ENCODE results near the gene PPARGC1A. TPM values are rescaled to one million over a fixed set of nuclear protein-coding genes. Genes with fewer than 3 reads are reported as not detected.

Gene PPARGC1A
- total RNA-seq, 2 experiments from 2014 or later = not detected

DNA sequence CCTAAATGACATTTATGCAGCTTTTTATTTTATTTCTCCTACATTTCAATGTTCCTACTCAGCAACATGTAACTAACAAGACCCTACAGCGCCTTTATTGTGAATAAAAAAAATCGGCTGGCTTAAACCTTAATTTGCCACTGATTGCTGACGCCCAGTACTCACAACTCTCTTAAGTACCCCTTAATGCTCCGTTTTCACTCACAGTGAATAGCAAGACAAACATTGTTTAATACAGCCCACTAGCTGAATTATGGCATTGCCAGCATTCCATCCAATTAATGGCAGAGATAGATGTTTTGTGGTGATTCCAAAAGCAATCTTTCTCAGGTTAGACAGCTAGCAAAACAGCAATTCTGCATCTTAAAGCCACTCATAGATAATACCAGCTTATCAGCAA, 61.1 kb downstream of the PPARGC1A start:
- DNase-seq = no peak
- no peak for ATAC-seq (ENCODE audit: low read depth)
- no peaks in the 10 kb centered on the region for H3K4me1 Mint-ChIP-seq
- no peaks in the 10 kb centered on the region for H3K36me3 Mint-ChIP-seq
- no peak overlapping the region for H3K27ac Mint-ChIP-seq
- no peaks in the 10 kb centered on the region for H3K27me3 Mint-ChIP-seq
- POLR2A ChIA-PET = no interaction called here
- peaks cover 2% of the 10 kb centered on the region for H3K9me3 Mint-ChIP-seq
- H3K4me3 Mint-ChIP-seq = no peak overlapping the region

DNA sequence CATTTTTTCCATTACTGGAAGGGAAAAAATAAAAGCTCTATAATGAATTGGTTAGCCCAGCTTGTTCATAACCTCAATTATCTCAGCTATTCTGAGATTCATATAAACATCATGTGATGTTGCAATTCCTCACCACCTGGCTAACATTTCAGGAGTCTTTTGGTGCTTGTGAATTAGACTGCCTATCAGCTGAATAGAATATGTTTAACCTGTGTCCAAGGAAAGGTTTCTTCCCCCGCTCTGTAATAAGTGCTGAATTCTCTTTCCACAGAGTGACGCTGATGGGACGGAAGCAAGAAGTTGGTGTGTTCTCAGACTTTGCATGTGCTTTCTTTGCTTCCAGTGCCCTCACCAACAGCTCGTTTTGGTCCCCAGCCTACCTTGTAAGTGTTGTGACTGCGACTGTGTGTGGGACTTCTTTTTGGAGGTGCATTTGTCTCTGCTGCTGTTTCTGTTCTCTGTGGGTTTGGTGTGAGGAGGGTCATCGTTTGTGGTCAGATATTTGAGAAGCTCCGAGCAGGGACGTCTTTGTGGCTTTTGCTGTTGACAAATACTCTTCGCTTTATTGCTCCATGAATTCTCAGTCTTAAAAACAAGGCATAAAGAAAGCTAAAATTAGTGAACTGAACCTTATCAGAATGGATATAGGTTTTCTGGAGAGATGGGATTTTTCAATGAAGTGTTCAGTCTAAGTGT, 61.7 kb downstream of the PPARGC1A start:
- H3K27me3 Mint-ChIP-seq = no peaks in the 10 kb centered on the region
- no peak overlapping the region for H3K27ac Mint-ChIP-seq
- POLR2A ChIA-PET = no interaction called here
- DNase-seq (no peak), ATAC-seq (ENCODE audit: low read depth) (no peak)
- no peak overlapping the region for H3K4me3 Mint-ChIP-seq
- H3K4me1 Mint-ChIP-seq = no peaks in the 10 kb centered on the region
- peaks cover 2% of the 10 kb centered on the region for H3K9me3 Mint-ChIP-seq
- H3K36me3 Mint-ChIP-seq = no peaks in the 10 kb centered on the region

DNA sequence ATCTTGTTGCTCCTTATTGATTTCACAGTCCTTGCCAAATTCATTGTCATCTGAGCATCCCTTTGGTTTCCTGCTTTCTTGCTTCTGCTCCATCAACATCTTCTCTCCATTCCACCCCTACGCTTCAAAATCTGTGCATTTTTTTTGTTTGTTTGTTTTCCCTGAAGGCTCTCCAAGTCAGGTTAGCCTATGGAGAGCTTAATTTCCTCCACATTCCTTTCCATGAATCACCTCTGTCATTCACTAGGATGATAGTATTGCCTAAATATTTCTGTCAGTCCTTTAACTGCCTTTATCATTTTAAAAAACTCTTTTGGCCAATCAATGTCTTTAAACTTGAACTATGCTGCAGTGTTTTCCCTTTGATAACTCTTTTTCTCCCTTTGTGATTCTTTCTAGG, 67.7 kb downstream of the PPARGC1A start:
- POLR2A ChIA-PET = no interaction called here
- no peak for ATAC-seq (ENCODE audit: low read depth)
- Mint-ChIP-seq H3K4me1 (no peaks in the 10 kb centered on the region), H3K27ac (no peak overlapping the region), H3K4me3 (no peak overlapping the region), H3K27me3 (no peaks in the 10 kb centered on the region), H3K36me3 (no peaks in the 10 kb centered on the region), H3K9me3 (no peaks in the 10 kb centered on the region)
- no peak for DNase-seq

DNA sequence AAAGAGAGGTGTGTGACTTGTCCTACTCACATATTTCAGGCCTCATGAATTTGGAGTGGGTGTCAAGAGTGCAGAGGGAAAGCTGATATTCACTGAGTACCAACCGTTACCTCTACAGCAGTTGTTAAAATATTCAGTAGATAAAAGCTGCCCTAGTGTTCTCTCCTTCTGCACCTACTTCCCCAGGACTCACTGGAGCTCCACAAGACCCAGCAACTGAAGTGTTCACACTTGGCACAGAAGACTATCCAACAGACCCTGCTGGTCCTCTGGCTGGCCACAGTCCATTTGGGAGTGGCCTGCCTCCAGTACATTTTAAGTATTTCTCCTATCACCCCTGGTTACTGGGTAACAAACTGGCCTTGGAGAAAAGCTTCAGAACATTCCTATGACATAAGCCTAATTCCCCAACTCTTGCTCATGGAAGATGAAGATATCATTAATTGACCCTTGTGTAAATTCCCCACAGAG, 70.8 kb downstream of the PPARGC1A start:
- POLR2A ChIA-PET = no interaction called here
- DNase-seq = no peak
- ATAC-seq (ENCODE audit: low read depth) = no peak
- Mint-ChIP-seq H3K36me3 (no peaks in the 10 kb centered on the region), H3K27ac (no peak overlapping the region), H3K4me1 (no peaks in the 10 kb centered on the region), H3K9me3 (no peaks in the 10 kb centered on the region), H3K4me3 (no peak overlapping the region), H3K27me3 (no peaks in the 10 kb centered on the region)

DNA sequence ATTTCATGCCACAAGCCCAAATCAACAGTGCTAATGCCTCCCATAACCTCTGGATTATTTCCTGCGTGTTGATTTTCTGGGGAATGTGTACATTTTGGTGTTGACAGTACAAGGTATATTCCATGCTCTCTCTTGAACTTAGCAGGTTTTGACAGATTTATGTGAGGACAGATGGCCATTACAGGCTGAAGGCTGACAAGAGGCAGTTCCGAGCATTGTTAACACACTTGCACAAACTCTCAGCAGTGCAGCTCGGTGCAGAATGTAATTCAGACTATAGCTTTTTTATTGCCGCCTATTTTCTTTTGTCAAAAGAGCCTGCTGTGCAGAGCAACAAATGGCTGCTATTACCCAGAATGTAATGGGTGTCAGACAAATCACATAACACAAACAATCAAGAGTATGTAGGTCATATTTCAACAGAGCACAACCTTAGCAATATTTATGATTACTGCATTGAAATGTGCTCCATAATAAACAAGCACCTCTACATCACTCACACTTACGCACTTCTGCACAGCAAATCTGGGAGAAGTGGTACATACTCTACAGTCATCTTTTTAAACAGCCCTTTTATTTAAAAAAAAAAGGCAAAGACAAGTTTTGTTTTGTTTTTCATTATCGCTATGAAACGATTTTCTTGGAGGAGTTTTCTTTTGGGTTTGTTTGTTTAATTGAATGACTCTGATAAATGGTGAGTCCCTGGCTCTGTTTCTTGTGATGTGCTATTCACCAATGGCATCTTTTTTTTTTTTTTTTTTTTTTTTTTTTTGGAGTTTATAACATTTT, 71.6 kb downstream of the PPARGC1A start:
- ATAC-seq (ENCODE audit: low read depth) (no peak), DNase-seq (no peak)
- peaks cover 3% of the 10 kb centered on the region for H3K9me3 Mint-ChIP-seq
- H3K36me3 Mint-ChIP-seq = no peaks in the 10 kb centered on the region
- no peak overlapping the region for H3K27ac Mint-ChIP-seq
- no peaks in the 10 kb centered on the region for H3K4me1 Mint-ChIP-seq
- H3K4me3 Mint-ChIP-seq = no peak overlapping the region
- H3K27me3 Mint-ChIP-seq = no peaks in the 10 kb centered on the region
- POLR2A ChIA-PET = no interaction called here

DNA sequence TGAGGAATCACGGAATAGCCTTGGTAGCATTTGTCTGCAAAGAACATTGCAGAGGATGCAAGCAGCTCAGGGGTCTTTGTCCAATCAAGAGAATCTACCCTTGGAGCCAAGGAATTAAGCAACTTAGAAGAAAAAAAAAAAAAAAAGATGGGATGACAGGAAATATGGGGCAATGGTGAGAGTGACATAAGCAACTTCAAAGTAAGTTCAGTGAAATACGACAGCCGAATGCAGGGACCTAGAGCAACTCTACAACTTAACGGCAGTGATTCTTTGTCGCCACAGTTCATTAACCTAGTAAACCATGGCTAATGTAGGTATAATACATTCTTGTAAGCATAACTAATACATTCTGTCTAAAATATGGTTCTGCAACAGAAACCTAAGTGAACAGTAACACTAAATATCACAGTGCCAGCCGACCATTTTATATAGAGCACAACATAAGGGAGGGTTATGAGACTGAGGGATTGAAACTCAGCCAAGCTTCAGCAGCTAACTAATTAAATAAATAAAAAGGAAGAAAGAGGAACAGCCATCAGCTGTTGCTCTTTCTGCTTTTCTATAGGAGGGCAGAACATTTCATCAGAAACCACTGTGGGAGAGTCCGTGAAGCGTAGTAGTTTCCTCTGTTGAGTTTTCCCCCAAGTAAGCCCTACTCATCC, 74.7 kb downstream of the PPARGC1A start:
- POLR2A ChIA-PET = no interaction called here
- H3K4me3 Mint-ChIP-seq = no peak overlapping the region
- no peaks in the 10 kb centered on the region for H3K36me3 Mint-ChIP-seq
- no peak for ATAC-seq (ENCODE audit: low read depth)
- no peak overlapping the region for H3K27ac Mint-ChIP-seq
- H3K4me1 Mint-ChIP-seq = no peaks in the 10 kb centered on the region
- no peak for DNase-seq
- H3K27me3 Mint-ChIP-seq = no peaks in the 10 kb centered on the region
- peaks cover 4% of the 10 kb centered on the region for H3K9me3 Mint-ChIP-seq

DNA sequence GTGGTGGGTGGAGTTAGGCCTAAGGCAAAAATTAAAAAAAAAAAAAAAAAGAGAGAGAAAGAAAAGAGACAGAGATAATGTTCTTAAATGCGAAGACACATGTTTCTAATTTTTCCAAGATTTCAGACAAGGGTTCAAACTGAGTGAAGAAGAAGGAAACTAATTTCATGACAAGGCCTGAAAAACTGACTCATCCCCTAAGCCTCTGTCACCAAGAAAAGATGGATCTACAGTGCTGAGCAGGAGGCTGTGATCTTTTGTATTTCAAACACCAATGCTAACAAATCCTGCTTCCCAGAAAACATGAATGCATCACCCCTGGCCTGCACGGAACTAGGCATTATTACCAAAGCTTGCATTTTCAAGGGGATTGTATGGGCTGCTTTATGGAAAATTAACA, 75.3 kb downstream of the PPARGC1A start:
- POLR2A ChIA-PET = no interaction called here
- no peak for ATAC-seq (ENCODE audit: low read depth)
- Mint-ChIP-seq H3K27me3 (no peaks in the 10 kb centered on the region), H3K4me3 (no peak overlapping the region), H3K4me1 (no peaks in the 10 kb centered on the region), H3K9me3 (peaks cover 4% of the 10 kb centered on the region), H3K36me3 (no peaks in the 10 kb centered on the region), H3K27ac (no peak overlapping the region)
- no peak for DNase-seq

DNA sequence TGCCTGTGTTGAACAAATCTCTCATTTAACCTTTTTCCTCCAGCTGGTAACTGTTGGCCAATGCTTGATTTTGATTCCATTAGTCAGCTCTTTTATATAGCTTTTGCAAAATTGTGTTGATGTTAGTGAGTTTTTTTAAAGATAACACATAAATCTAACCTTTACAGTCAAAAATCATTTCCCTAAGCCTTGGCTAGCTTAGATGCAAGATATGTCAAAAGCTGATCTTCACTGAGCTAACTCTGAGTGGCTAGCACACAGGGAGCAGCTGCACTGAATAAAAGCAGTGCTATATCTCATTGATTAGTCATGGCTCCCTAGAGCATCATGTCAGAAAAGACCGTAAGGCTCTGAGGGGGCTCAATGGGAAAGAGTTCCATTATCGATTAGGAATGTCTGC, 78.7 kb downstream of the PPARGC1A start:
- Mint-ChIP-seq H3K9me3 (peaks cover 4% of the 10 kb centered on the region), H3K4me1 (no peaks in the 10 kb centered on the region), H3K36me3 (no peaks in the 10 kb centered on the region), H3K4me3 (no peak overlapping the region), H3K27ac (no peak overlapping the region), H3K27me3 (no peaks in the 10 kb centered on the region)
- POLR2A ChIA-PET = no interaction called here
- ATAC-seq (ENCODE audit: low read depth) (no peak), DNase-seq (no peak)

DNA sequence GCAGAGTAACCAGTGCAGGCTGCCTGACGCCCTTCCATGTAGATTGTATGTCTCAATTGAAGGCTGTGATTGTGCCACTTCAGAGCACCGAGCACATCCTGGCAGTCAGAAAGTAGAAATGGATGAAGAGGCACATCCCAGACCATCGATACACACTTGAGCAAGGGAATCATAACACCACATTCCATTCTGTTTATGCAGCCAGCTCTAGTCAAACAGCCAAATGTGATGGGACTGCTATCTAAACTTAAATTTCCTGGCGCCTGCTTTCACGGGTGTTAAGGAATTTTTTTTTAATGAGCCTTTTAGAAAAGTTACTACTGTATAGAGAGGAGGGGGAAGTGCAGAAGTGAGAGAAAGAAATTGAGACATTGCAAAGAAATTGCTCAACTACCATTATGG, 84.4 kb downstream of the PPARGC1A start:
- ATAC-seq (ENCODE audit: low read depth) (no peak), DNase-seq (no peak)
- Mint-ChIP-seq H3K4me1 (no peaks in the 10 kb centered on the region), H3K36me3 (no peaks in the 10 kb centered on the region), H3K27ac (no peak overlapping the region), H3K9me3 (peaks cover 3% of the 10 kb centered on the region), H3K4me3 (no peak overlapping the region), H3K27me3 (no peaks in the 10 kb centered on the region)
- POLR2A ChIA-PET = no interaction called here

DNA sequence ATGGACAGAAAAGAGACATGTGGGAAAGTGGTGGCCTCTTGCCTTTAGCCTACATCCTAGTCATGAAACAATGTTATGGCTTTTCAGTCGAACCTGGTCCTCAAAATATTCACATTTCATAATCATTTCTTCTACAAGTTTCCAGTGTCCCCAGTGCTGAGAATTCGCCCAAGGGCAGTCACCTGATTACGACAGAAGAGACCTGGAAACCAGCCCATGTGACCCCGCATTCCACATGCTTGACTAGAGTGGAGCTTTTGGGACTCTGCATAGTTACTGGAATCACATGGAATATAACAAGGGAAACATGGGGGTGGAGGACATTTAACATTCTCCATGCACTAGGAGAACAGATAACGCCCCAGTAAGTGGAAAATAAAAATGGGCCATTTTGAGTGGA, 100.1 kb downstream of the PPARGC1A start:
- DNase-seq = no peak
- Mint-ChIP-seq H3K4me1 (no peaks in the 10 kb centered on the region), H3K9me3 (no peaks in the 10 kb centered on the region), H3K4me3 (no peak overlapping the region), H3K36me3 (no peaks in the 10 kb centered on the region), H3K27me3 (no peaks in the 10 kb centered on the region), H3K27ac (no peak overlapping the region)
- ATAC-seq (ENCODE audit: low read depth) = no peak
- POLR2A ChIA-PET = no interaction called here

DNA sequence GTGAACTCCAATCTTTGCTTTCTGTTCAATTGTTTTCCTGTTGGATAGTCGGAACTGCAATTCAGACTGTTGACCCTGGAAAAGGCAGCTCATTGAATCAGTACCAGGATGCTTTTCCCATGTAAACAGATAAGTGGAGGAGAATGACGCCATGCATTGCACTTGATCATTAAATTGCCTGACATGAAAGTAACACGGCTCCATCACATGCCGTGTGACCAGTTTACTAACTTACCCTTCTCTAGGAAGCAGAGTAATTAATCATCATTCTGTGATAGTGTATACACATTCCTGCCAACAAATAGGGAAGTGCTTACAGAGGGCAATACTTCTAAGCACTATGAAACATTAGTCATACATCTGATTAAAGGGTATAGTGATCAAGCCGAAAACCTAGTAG, 101.4 kb downstream of the PPARGC1A start:
- Mint-ChIP-seq H3K36me3 (no peaks in the 10 kb centered on the region), H3K27ac (no peak overlapping the region), H3K4me3 (no peak overlapping the region), H3K9me3 (no peaks in the 10 kb centered on the region), H3K27me3 (no peaks in the 10 kb centered on the region), H3K4me1 (no peaks in the 10 kb centered on the region)
- ATAC-seq (ENCODE audit: low read depth) (no peak), DNase-seq (no peak)
- POLR2A ChIA-PET = no interaction called here

DNA sequence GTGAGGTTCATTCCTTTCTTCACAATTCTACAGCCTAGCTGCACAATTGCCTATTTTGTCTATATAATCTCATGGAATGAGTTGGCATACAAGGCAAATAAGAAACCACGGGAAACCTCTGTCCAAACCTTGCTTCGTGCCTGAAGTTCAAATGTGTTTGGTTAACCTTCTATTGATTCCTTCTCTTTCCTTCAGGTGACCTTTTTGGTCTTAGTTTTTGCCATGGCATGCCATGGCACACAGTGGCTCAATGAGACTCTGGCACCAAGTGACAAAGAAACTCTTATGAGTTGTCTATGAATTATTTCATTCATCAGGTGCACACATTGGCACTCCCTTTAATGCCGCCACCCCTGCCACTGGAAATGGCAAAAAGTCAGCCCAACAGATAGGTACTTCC, 101.8 kb downstream of the PPARGC1A start:
- ATAC-seq (ENCODE audit: low read depth) (no peak), DNase-seq (no peak)
- POLR2A ChIA-PET = no interaction called here
- Mint-ChIP-seq H3K9me3 (no peaks in the 10 kb centered on the region), H3K27me3 (no peaks in the 10 kb centered on the region), H3K4me1 (no peaks in the 10 kb centered on the region), H3K4me3 (no peak overlapping the region), H3K27ac (no peak overlapping the region), H3K36me3 (no peaks in the 10 kb centered on the region)

DNA sequence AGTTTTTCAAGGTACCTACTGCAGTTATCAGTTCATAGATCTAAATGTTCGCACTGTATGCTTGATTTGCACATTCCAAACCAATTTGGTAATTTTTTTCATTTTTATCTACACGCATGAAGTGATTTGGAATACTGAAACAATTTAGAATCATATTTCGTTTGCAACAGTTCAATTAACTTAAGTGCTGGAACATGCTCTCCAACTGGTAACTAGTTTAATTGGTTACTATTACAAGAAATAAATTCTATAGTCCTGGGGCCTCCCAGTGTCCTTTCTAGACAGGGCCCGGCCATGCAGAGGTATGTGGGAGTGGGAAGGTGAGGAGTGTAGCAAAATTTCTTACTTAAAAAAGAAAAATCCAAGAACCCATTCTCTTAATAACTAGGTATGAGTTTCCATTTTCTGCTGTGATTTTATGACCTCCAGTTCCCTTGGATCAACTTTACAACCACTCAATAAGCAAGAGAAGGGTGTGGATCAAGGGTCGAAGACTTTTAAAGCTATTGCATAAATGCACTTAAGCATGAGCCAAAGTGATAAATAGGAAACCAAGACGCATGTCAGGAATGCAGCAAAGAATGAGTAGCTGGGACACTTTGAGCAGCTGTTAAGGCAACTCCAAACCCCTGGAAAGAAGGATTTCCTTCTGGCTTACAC, 106.9 kb downstream of the PPARGC1A start:
- H3K36me3 Mint-ChIP-seq = no peaks in the 10 kb centered on the region
- DNase-seq (no peak), ATAC-seq (ENCODE audit: low read depth) (no peak)
- H3K4me1 Mint-ChIP-seq = no peaks in the 10 kb centered on the region
- no peak overlapping the region for H3K27ac Mint-ChIP-seq
- H3K27me3 Mint-ChIP-seq = no peaks in the 10 kb centered on the region
- POLR2A ChIA-PET = no interaction called here
- peaks cover 2% of the 10 kb centered on the region for H3K9me3 Mint-ChIP-seq
- no peak overlapping the region for H3K4me3 Mint-ChIP-seq
